NCI-H226 (cell line): ENCODE data around the gene PRSS38.

Source experiments
- DNase-seq: peaks from one replicate; pipeline ENCODE4 v3.0.0-alpha.2; 2015

The PRSS38 gene

DNA sequence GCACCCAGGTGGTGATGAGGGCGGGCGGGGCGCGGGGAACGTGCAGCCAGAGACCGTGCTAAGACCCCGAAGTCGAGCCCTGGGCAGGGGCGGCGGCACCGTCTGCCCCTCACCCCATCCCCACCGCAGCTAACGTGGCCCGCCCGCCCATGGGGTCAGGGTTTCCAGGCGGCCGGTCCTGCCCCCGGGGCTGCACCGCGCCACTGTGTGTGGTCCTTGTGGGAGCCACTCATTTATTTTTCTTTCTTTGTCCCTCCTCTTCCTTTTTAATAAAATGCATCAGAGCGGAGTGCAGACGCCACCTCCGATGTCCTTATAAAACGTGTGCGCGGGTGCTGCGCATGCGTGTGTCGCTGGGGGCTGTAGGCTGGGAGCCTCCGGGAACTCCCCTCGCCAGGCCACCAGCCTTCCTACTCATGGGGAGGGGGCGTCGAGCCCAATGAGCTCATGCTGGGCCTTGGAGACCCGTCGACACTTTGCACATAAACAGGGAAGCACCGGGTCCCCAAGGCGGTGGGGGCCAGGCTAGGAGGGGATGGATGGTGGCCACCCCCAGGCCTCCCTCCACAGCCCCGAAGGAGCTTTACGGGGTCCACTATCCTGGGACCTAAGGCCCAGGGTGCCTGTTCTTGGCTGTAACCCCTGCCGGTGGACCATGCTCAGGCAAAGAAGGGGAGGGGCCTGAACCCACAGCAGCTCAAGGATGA is 72.4 kb downstream of the PRSS38 start:
- no peak for DNase-seq

DNA sequence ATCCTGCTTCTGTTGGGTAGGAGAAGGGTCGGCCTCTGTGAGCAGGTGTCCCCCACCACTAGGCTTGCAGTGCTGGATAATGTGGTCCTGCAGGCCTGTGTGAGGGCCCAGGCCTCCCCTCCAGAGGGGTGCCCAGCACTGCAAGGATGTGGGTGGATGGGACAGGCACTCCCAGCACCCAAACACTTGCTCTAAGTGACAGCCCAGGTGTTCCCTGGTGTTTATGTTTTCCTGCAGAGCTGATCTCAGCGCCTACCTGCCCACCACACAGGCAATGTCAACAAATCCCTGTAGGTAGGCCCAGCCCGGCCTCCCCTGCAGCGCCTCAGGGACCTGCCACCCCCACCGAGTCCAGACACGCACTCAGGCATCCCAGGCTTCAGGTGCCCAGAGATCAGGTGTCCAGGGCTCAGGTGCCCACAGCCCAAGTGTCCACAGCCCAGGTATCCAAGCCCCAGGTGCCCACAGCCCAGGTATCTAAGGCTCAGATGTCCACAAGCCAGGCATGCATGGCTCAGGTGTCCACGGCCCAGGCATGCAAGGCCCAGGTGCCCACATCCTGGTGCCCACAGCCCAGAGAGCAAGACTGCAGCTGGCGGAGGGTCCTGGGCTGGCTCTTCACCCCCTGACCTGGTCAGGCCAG is 73.0 kb downstream of the PRSS38 start:
- DNase-seq = no peak

GRCh38 chr1:227889047-227889862 is 73.8 kb downstream of the PRSS38 start:
- no peak for DNase-seq

DNA sequence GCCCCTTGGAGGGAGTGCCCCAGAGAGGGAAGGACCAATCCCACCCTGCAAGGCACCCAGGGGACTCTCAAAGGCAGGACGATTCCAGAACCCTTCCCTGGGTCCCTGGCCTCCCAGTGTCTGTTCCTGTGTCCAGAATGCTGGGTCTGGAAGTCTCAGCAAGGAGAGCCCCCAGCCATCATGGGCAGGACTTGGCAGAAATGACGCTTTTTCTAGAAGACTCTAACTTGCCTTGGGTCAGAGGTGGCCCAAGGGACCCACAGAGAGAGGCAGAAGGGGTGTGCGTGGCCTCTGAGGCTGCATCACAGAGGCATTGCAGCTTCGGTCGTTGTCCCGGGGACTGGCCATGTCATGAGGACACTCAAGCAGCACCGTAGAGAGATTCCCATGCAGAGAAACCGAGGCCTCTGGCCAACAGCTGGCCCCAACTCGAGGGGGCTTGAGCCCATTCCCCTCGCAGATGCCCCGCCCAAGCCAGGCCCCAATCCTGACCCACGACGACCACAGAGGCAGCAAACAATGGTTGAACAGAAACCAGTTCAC is 74.5 kb downstream of the PRSS38 start:
- DNase-seq = no peak

- DNase-seq = no peak
Measured at GRCh38 chr1:227890451-227891222, 75.2 kb downstream of the PRSS38 start.

DNA sequence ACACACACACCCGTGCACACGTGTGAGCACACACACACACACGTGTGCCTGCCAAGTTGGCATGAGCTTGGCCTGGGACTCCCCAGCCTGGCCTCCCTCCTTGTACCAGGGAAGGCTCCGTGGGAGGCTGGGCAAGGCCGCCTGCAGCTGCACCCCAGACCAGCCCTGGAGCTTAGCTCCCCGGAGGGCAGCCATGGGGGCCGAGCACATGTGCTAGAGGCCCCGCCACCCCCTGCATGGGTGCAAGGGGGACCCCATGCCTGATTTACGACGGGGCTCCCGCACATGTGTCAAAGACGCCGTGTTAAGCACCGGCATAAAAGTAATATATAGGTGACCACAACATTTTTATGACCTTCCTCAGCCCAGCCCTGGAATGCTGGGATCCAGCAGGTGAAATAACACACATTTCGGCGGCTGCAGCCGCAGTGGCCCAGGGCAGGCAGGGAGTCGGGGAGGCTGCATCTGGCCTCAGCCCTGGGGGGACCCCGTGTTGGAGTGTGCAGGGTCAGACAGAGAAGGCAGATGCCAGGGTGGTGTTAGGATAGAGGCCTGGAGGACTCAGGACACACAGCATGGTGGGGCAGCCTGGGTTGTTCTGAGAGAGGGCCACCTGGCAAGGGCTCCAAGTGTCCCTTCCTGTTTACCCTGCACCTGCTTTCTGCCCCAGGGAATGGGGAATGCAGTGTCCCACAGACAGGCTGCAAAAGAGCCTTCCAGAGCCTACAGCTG is 75.9 kb downstream of the PRSS38 start:
- no peak for DNase-seq

DNA sequence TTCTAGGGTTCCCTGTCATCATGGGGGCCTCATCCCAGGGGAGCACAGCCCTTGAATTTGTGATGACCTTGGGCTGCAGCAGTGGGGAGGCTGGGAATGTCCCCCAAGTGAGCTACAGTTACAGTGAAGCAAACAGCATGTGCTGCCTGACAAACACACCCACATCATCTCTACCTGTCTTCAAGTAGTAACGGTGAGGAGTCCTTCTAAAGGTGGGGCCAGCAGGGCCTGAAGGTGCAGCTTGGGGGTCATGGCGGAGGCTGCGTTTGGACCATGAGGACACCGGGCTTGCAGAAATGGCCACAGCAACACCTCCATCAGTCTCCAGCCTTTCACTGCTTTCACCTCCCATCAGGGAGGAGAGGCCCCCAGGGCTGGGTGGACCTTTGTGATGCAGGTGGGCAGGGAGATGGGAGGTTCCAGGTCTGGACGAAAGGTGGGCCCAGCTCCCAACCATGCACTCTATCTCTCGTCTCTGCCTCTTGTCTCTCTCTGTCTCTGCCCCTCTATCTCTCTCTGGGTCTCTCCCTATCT is 76.5 kb downstream of the PRSS38 start:
- DNase-seq = no peak

DNA sequence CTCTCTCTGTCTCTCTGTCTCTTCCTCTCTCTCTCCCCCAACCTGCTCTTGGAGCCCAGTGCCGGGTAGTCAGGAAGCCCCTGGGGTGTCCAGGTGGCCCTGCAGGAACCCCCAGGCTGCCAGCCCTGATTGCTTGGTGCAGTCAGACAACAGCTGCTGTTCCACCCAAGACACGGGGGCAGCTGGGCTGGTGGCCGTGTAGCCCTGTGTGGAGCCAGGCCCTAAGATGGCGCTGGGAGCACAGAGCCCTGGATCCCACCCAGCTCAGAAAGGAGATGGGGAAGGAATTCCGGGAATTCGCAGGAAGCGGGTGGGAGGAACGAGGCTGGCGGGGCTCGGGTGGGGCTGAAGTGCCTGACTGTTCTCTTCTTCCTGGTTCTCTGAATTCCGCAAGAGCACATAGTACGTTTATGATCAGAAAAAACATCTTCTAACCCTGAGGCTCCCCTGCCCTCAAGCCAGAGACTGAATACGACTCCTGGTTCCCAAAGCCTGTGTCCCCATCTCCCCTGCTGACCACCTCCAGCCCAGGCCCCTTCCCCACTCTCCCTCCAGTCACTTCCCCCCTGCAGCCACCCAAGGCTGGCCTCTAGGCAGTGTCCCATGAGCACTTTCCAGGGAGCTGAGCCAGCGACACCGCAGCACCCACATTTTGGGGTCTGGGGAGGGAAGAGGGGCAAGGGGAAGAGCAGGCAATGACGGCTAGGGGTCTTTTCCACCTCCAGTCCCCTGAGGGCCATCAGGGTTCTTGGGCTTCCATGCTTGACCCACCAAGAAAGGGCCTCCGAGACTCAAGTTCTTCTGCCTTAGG is 77.2 kb downstream of the PRSS38 start:
- peak; percentile 64 for DNase-seq

- DNase-seq = no peak
Measured at GRCh38 chr1:227893300-227893948, 77.9 kb downstream of the PRSS38 start.

DNA sequence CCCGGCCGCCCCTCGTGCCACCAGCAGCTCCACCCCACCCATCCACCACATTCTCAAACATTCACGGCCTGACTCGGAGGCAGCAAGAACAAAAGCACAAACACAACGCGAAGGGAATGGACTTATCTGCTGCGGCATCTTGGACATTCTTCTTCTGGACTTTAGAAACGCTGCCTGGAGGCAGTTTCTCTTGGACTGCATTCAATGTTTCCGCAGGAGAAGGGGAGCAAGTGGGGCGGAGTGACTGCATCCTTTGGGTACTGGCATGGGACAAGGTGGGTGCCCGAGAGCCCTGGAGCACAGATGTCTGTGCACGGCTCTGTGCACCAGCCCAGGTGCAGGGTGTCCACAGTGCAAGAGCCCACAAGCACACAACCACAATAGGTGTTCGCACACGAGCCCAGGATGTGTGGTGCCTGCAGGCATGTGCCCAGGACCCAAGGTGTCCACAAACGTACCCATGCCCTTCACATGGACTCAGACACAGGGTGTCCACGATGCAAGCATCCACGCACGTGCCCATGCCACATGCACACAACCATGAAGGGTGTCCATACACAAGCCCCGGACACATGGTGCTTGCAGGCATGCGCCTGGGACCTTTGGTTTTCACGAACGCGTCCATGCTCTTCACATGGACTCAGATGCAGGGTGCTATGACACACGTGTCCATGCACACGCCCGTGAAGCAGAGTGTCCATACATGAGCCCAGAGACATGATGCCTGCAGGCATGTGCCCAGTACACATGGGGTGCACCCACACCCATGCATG is 78.7 kb downstream of the PRSS38 start:
- DNase-seq = no peak

- no peak for DNase-seq
Measured at GRCh38 chr1:227894831-227895451, 79.5 kb downstream of the PRSS38 start.
